CD8-positive, alpha-beta memory T cell (primary cell): ENCODE data around the gene CFAP68. TPM values are rescaled to one million over a fixed set of nuclear protein-coding genes. Genes with fewer than 3 reads are reported as not detected.

Source experiments
- CTCF ChIA-PET: fragments of 350-600 bp; sonication (Branson Sonifier 250); formaldehyde crosslinking; loops from one replicate; lab custom pipeline; 2021; ENCODE audit warnings: antibody characterized with exemption; lab: Charles Lee
- POLR2A ChIA-PET: fragments of 350-600 bp; sonication (Branson Sonifier 250); formaldehyde crosslinking; loops from one replicate; lab custom pipeline; 2021; ENCODE audit warnings: antibody characterized with exemption; lab: Charles Lee
- DNase-seq, 5 donors: peaks; one replicate each; pipeline versions ENCODE4 v3.0.0 to v3.0.0-alpha.2; 2020 to 2022; ENCODE audit warnings: mixed read lengths in 1 of 5
- H3K27ac ChIP-seq: one replicate; pipeline ENCODE4 v1.7.0; 2013; ENCODE audit warnings: low read depth, mild to moderate bottlenecking, low read length, moderate library complexity
- H3K27me3 ChIP-seq: 2 replicates; pipeline ENCODE4 v1.7.0; 2013; ENCODE audit warnings: low read length, mild to moderate bottlenecking; ENCODE audit not compliant: insufficient read depth, poor library complexity, severe bottlenecking
- H3K36me3 ChIP-seq: 2 replicates; pipeline ENCODE4 v1.7.0; 2013; ENCODE audit warnings: mild to moderate bottlenecking, low read length, moderate library complexity; ENCODE audit not compliant: insufficient read depth
- H3K4me1 ChIP-seq: 2 replicates; pipeline ENCODE4 v1.7.0; 2013; ENCODE audit warnings: mild to moderate bottlenecking, low read length, moderate library complexity; ENCODE audit not compliant: insufficient read depth
- H3K4me3 ChIP-seq: 2 replicates; pipeline ENCODE4 v1.7.0; 2013; ENCODE audit warnings: mild to moderate bottlenecking, low read length
- H3K9me3 ChIP-seq: 2 replicates; pipeline ENCODE4 v1.7.0; 2013; ENCODE audit warnings: mild to moderate bottlenecking, low read length
- H3K27ac Mint-ChIP-seq, 8 donors: one replicate each; pipeline ENCODE4 v1.8.0; 2020 to 2021; ENCODE audit warnings: mixed read lengths in 8 of 8, mild to moderate bottlenecking in 6 of 8, inconsistent platforms in 3 of 8, moderate library complexity in 3 of 8
- H3K27me3 Mint-ChIP-seq, 2 donors: one replicate each; pipeline ENCODE4 v1.8.0; 2020 to 2021; ENCODE audit warnings: mixed read lengths in 2 of 2, mild to moderate bottlenecking in 1 of 2, moderate library complexity in 1 of 2
- H3K36me3 Mint-ChIP-seq, 3 donors: one replicate each; pipeline ENCODE4 v1.8.0; 2020 to 2021; ENCODE audit warnings: mixed read lengths in 3 of 3, inconsistent platforms in 1 of 3, mild to moderate bottlenecking in 1 of 3
- H3K4me1 Mint-ChIP-seq, 3 donors: one replicate each; pipeline ENCODE4 v1.8.0; 2020 to 2021; ENCODE audit warnings: mixed read lengths in 3 of 3, inconsistent platforms in 1 of 3, mild to moderate bottlenecking in 1 of 3
- H3K4me3 Mint-ChIP-seq, 7 donors: one replicate each; pipeline ENCODE4 v1.8.0; 2020 to 2021; ENCODE audit warnings: mixed read lengths in 7 of 7, mild to moderate bottlenecking in 6 of 7, moderate library complexity in 4 of 7, inconsistent platforms in 2 of 7
- H3K9me3 Mint-ChIP-seq, 5 donors: one replicate each; pipeline ENCODE4 v1.8.0; 2020 to 2022; ENCODE audit warnings: mixed read lengths in 5 of 5, mild to moderate bottlenecking in 3 of 5, moderate library complexity in 2 of 5, inconsistent platforms in 1 of 5
- polyA plus RNA-seq: library from polyadenylated mRNA; unstranded; fragments of 300-500 nt; fragmentation: Illumina TruSeq; gene quantifications from one replicate; pipeline ENCODE4 v1.2.3, GENCODE V29; 2021
- total RNA-seq, 2 experiments: library from RNA; stranded (reverse); gene quantifications; one replicate each; pipeline ENCODE4 v1.2.3, GENCODE V29; 2021

CFAP68 gene
- total and polyA plus RNA-seq, 3 experiments from 2014 or later, result 24.7 to 44.3 (median 36.7) TPM

DNA sequence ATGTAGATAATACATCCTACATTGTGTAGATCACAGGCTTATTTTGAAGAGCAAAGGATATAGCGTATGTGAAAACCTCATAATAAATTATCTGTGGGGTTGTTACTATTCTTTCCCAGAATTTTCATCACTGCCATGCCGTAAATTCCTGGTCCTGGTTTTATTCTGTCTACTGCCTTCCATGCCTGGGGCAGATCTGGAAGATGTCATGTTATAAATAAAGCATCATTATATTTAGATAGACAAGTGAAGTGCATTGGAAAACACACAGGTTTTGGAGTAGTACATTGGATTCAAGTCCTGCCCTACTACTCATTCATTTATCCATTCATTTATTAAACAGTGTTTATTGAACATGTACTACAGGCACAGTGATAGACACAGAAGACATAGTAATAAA, 41.6 kb downstream of the CFAP68 start:
- no peak overlapping the region for H3K4me3 ChIP-seq
- no peaks in the 10 kb centered on the region for H3K27me3 ChIP-seq
- no peaks in the 10 kb centered on the region for H3K9me3 ChIP-seq
- CTCF ChIA-PET, result no interaction called here
- peaks cover 19 to 34% of the 10 kb centered on the region in 2 donors for H3K27me3 Mint-ChIP-seq
- peaks cover 0 to 5% (median 0%) of the 10 kb centered on the region in 5 donors for H3K9me3 Mint-ChIP-seq
- no peak overlapping the region for H3K27ac Mint-ChIP-seq
- H3K36me3 Mint-ChIP-seq, result peaks cover 0 to 2% (median 0%) of the 10 kb centered on the region in 3 donors
- no peaks in the 10 kb centered on the region for H3K36me3 ChIP-seq
- DNase-seq, result no peak
- H3K4me1 Mint-ChIP-seq, result peaks cover 3 to 4% (median 3%) of the 10 kb centered on the region in 3 donors
- H3K27ac ChIP-seq, result no peak overlapping the region
- H3K4me3 Mint-ChIP-seq, result no peak overlapping the region
- POLR2A ChIA-PET, result no interaction called here
- no peaks in the 10 kb centered on the region for H3K4me1 ChIP-seq

DNA sequence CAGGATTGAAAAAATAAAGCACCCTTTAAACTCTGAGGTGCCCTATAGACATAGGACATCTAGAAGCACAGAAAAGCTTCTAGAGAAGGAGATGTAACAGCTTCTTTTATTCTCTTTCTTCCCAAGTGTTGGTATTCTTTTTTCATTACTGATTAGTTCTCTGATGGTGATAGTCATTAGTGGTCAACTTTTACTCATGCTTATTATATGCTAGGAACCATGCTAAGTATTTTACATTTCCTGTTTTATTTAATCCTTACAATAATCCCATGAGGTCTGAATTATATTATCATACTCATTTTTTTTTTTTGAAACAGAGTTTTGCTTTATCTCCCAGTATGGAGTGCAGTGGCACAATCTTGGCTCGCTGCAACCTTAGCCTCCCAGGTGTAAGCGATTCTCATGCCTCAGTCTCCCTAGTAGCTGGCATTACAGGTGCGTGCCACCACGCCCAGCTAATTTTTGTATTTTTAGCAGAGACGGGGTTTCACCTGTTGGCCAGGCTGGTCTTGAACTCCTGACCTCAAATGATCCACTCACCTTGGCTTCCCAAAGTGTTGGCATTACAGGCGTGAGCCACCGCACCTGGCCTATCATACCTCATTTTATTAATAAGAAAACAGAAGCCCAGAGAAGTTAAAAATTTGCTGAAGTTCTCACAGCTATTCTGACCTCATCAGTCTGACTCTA, 42.3 kb downstream of the CFAP68 start:
- Histone ChIP-seq H3K36me3 (no peaks in the 10 kb centered on the region), H3K27ac (no peak overlapping the region), H3K4me1 (peaks cover 7% of the 10 kb centered on the region), H3K27me3 (no peaks in the 10 kb centered on the region), H3K4me3 (no peak overlapping the region), H3K9me3 (no peaks in the 10 kb centered on the region)
- Mint-ChIP-seq H3K9me3 (peaks cover 0 to 2% (median 0%) of the 10 kb centered on the region in 5 donors), H3K4me3 (no peak overlapping the region), H3K27ac (no peak overlapping the region), H3K36me3 (peaks cover 0 to 2% (median 0%) of the 10 kb centered on the region in 3 donors), H3K4me1 (peaks cover 10 to 11% (median 11%) of the 10 kb centered on the region in 3 donors), H3K27me3 (peaks cover 11 to 26% of the 10 kb centered on the region in 2 donors)
- DNase-seq, result no peak
- ChIA-PET CTCF (no interaction called here), POLR2A (no interaction called here)

DNA sequence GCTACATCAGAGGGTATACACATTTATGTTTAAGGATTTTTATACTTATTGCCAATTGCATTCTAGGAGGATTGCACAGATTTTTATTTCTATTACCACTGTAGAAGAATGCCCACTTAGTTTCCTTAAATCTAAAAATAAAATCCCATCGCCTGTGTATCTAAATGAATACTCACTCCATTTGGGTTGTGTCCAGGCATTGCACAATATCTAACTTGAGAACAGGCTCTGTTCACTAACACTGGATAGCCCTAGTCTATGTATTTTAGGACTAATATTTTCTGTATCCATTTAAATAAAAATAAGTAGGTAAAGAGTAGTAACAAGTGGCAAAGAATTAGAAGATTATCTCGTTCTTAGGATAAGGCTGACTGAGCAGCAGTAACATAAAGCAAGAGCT, 43.5 kb downstream of the CFAP68 start:
- no peaks in the 10 kb centered on the region for H3K36me3 Mint-ChIP-seq
- CTCF ChIA-PET, result no interaction called here
- H3K27ac ChIP-seq, result no peak overlapping the region
- H3K9me3 Mint-ChIP-seq, result no peaks in the 10 kb centered on the region
- no peak for DNase-seq
- H3K36me3 ChIP-seq, result no peaks in the 10 kb centered on the region
- POLR2A ChIA-PET, result no interaction called here
- peaks cover 6 to 19% of the 10 kb centered on the region in 2 donors for H3K27me3 Mint-ChIP-seq
- no peaks in the 10 kb centered on the region for H3K27me3 ChIP-seq
- no peaks in the 10 kb centered on the region for H3K9me3 ChIP-seq
- H3K4me3 Mint-ChIP-seq, result no peak overlapping the region
- H3K4me1 Mint-ChIP-seq, result peaks cover 14 to 21% (median 15%) of the 10 kb centered on the region in 3 donors
- H3K4me1 ChIP-seq, result peaks cover 7% of the 10 kb centered on the region
- no peak overlapping the region for H3K27ac Mint-ChIP-seq
- no peak overlapping the region for H3K4me3 ChIP-seq

DNA sequence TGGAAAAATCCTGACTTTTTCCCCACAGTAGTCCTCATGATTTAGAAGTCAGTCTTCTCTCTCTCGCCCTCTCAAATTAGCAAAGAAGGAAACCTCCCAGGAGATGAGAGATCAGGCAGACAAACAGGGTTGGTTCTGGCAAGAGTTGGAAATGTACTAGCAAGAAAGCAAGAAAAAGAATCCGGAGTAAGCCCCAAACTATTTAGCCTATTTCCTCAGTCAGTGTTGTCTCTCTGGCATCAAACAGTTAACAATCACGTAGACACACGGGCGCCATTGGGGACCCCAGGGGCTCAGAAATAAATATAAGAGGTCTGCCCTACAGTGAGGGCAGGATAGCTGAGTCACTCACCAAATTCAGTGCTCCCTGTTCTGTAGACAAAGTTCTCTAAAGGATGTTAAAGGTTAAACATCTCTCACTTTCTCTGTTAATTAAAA, 44.0 kb downstream of the CFAP68 start:
- Mint-ChIP-seq H3K27me3 (peaks cover 6 to 14% of the 10 kb centered on the region in 2 donors), H3K36me3 (no peaks in the 10 kb centered on the region), H3K4me3 (peak overlapping the region in 1 of 7 donors; percentile 55), H3K4me1 (peaks cover 14 to 21% (median 15%) of the 10 kb centered on the region in 3 donors), H3K27ac (no peak overlapping the region), H3K9me3 (no peaks in the 10 kb centered on the region)
- peaks cover 7% of the 10 kb centered on the region for H3K4me1 ChIP-seq
- no peak overlapping the region for H3K27ac ChIP-seq
- no peaks in the 10 kb centered on the region for H3K36me3 ChIP-seq
- no peaks in the 10 kb centered on the region for H3K27me3 ChIP-seq
- DNase-seq, result no peak
- no peak overlapping the region for H3K4me3 ChIP-seq
- ChIA-PET POLR2A (no interaction called here), CTCF (no interaction called here)
- H3K9me3 ChIP-seq, result no peaks in the 10 kb centered on the region

DNA sequence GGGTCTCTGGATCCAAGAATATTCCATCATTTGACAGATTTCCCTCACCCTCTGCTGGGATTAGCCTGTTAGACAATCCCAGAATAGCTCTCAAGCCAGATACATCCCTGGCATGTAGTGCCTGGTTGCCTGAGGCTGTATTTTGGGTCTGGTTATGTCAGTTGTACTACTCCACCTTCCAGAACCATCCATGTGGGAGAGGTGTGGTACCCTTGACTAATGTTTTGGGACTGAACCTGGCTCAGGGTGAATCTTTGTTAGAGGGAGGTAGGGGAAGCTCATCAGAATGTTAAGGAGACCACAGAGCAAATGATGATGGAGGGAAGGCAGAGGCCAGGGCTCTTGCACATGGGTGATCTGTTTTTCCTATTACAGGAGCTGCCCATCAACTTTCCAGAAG, 44.6 kb downstream of the CFAP68 start:
- CTCF ChIA-PET, result no interaction called here
- Histone ChIP-seq H3K9me3 (no peaks in the 10 kb centered on the region), H3K36me3 (no peaks in the 10 kb centered on the region), H3K27ac (no peak overlapping the region), H3K4me3 (no peak overlapping the region), H3K27me3 (no peaks in the 10 kb centered on the region), H3K4me1 (peaks cover 7% of the 10 kb centered on the region)
- Mint-ChIP-seq H3K4me1 (peaks cover 14 to 21% (median 15%) of the 10 kb centered on the region in 3 donors), H3K4me3 (peak overlapping the region in 1 of 7 donors; percentile 87), H3K27ac (peak overlapping the region in 3 of 8 donors; percentile 18 to 84 (median 64)), H3K36me3 (no peaks in the 10 kb centered on the region), H3K27me3 (peaks cover 5 to 13% of the 10 kb centered on the region in 2 donors), H3K9me3 (no peaks in the 10 kb centered on the region)
- POLR2A ChIA-PET, result no interaction called here
- DNase-seq, result no peak

DNA sequence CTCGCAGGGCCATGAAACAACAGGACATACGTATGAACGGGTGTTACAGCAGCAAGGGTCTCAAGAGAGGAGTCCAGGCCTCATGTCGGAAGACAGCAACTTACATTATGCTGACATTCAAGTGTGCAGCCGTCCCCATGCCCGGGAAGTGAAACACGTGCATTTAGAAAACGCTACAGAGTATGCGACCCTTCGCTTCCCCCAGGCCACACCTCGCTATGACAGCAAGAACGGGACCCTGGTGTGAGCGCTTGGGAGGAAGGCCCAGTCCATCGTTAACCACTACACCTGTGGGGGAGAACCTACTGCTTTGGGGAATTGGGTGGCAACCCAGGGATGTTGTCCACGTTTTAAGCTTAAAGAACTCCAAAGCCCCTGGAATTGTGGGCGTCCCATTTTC, 46.6 kb downstream of the CFAP68 start:
- peak overlapping the region in 6 of 7 donors; percentile 69 to 89 (median 86) for H3K4me3 Mint-ChIP-seq
- Histone ChIP-seq H3K27me3 (no peaks in the 10 kb centered on the region), H3K27ac (peak overlapping the region; percentile 80), H3K9me3 (no peaks in the 10 kb centered on the region), H3K4me3 (no peak overlapping the region), H3K36me3 (no peaks in the 10 kb centered on the region), H3K4me1 (peaks cover 7% of the 10 kb centered on the region)
- H3K36me3 Mint-ChIP-seq, result no peaks in the 10 kb centered on the region
- POLR2A ChIA-PET, result interaction anchor here (1.0 to 2.3 kb wide), 7 partner anchors 9 to 159 kb away, joined by 3 to 17 read pairs (median 9); partner anchors contain the start of genes ALG9, CFAP68 and DIXDC1
- no peaks in the 10 kb centered on the region for H3K9me3 Mint-ChIP-seq
- H3K4me1 Mint-ChIP-seq, result peaks cover 14 to 21% (median 15%) of the 10 kb centered on the region in 3 donors
- peaks cover 3 to 6% of the 10 kb centered on the region in 2 donors for H3K27me3 Mint-ChIP-seq
- peak overlapping the region; percentile 73 to 96 (median 90) for H3K27ac Mint-ChIP-seq
- DNase-seq, result no peak
- CTCF ChIA-PET, result interaction anchor here (1.0 to 3.4 kb wide), 6 partner anchors 9 to 56 kb away, joined by 4 to 17 read pairs (median 10); partner anchors contain the start of genes ALG9, DIXDC1 and FDXACB1

DNA sequence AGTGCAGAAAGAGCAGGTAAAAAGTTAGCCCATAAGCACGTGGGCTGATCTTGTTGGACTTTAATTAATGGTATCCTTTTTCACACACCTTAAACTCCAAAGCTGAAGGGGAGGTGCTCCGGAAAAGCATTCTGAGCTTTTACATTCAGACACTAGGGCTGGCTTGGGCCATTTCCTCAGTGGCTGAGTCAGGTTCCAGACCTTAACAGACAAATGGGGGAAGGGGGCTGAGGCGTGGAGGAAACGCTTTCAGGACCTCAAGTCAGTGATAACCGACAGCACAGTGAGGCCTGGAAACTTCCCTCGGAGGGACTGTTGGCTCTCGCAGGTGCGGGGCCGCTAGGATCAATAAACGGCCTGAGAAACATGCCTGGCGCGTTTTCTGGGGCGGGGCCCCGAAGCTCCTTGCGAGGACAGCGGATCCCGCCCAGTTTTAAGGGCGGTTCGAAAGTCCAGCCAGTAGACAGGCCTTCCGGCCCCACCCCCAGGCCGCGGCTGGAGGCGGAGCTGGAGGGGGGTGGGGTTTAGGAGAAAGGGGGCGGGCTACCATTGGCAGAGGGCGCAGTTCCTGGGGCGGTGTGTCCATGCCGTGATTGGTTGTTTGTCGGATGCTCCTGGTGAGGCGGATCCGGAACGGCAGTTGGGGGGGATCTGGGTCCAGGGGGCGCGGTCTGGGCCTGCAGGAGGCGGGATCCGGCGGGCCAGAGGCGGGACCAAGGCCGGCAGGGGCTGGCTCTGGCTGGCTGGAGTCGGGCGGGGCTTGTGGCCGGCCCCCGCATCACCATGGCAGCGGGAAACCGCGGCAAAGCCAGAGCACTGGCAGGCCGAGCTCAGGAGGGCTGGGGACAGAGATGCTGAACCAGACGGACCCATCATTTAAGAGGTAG, 47.4 kb downstream of the CFAP68 start:
- peaks cover 14 to 23% (median 15%) of the 10 kb centered on the region in 3 donors for H3K4me1 Mint-ChIP-seq
- Histone ChIP-seq H3K4me1 (peaks cover 9% of the 10 kb centered on the region), H3K4me3 (peak overlapping the region; percentile 72), H3K27me3 (no peaks in the 10 kb centered on the region), H3K27ac (peak overlapping the region; percentile 80), H3K36me3 (no peaks in the 10 kb centered on the region), H3K9me3 (no peaks in the 10 kb centered on the region)
- DNase-seq, result peak; percentile 89 to 98 (median 96)
- ChIA-PET CTCF (interaction anchor here (0.8 to 3.4 kb wide), 8 partner anchors 10 to 55 kb away, joined by 3 to 17 read pairs (median 8); partner anchors contain the start of genes ALG9, DIXDC1 and FDXACB1), POLR2A (interaction anchor here (0.7 to 2.3 kb wide), 11 partner anchors 9 to 300 kb away, joined by 3 to 17 read pairs (median 4); partner anchors contain the start of genes ALG9, CFAP68, DIXDC1 and FDXACB1)
- no peaks in the 10 kb centered on the region for H3K36me3 Mint-ChIP-seq
- H3K9me3 Mint-ChIP-seq, result no peaks in the 10 kb centered on the region
- H3K4me3 Mint-ChIP-seq, result peak overlapping the region; percentile 84 to 92 (median 87)
- H3K27ac Mint-ChIP-seq, result peak overlapping the region; percentile 89 to 96 (median 95)
- peaks cover 3 to 5% of the 10 kb centered on the region in 2 donors for H3K27me3 Mint-ChIP-seq
